ENCODE results near the gene YIF1A. TPM values are rescaled to one million over a fixed set of nuclear protein-coding genes. Genes with fewer than 3 reads are reported as not detected.
A peak's percentile ranks its signal among the peaks of the same experiment; 100 is the strongest.
"Not testable (repeated sequence)": the region's sequence is repeated elsewhere in the genome, so short reads cannot be mapped to it uniquely, and the experiment has no call there.

YIF1A gene
- total RNA-seq, 1 donor from 2014 or later = 106 TPM

DNA sequence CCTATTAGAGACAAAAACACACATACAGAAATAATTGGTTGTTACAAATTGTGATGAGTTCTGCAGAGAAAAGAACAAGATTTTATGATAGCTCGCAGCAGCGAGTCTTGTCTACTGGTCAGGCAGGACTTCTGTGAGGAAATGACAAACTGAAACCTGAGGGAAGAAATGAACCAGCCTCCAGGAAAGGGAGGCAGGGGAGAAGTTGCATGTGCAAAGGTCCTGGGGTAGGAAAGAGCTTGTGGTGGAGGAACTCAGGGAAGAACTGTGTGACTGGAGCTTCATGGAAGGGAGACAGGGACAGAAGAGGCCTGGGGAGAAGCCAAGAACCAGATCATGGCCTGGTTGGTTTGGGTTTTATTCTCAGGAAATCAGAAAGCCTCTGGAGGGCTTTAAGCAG, 29.7 kb downstream of the YIF1A start:
- no peak overlapping the region for H3K4me3 ChIP-seq (ENCODE audit: low read depth, low read length)
- TF ChIP-seq, protein P1, sequence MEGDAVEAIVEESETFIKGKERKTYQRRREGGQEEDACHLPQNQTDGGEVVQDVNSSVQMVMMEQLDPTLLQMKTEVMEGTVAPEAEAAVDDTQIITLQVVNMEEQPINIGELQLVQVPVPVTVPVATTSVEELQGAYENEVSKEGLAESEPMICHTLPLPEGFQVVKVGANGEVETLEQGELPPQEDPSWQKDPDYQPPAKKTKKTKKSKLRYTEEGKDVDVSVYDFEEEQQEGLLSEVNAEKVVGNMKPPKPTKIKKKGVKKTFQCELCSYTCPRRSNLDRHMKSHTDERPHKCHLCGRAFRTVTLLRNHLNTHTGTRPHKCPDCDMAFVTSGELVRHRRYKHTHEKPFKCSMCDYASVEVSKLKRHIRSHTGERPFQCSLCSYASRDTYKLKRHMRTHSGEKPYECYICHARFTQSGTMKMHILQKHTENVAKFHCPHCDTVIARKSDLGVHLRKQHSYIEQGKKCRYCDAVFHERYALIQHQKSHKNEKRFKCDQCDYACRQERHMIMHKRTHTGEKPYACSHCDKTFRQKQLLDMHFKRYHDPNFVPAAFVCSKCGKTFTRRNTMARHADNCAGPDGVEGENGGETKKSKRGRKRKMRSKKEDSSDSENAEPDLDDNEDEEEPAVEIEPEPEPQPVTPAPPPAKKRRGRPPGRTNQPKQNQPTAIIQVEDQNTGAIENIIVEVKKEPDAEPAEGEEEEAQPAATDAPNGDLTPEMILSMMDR (conservative IDR thresholded peaks at IDR 0.05; ENCODE audit: low read depth, low read length) = no peak
- no peak for DNase-seq (ENCODE audit: low read depth)

DNA sequence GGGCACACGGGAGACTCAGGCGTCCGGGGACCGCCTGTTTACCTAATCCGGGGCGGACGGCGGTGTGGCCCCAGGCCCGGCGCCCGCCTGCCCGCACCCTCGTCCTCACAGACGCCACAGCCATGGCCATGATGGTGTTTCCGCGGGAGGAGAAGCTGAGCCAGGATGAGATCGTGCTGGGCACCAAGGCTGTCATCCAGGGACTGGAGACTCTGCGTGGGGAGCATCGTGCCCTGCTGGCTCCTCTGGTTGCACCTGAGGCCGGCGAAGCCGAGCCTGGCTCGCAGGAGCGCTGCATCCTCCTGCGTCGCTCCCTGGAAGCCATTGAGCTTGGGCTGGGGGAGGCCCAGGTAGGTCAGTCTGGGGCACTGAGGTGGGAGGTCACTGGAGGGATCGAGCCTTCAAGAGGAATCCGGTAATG, 30.5 kb downstream of the YIF1A start:
- DNase-seq (ENCODE audit: low read depth) = no peak
- TF ChIP-seq, protein P1 (conservative IDR thresholded peaks at IDR 0.05; ENCODE audit: low read depth, low read length) = peak; percentile 3
- H3K4me3 ChIP-seq (ENCODE audit: low read depth, low read length) = peak overlapping the region; percentile 98

DNA sequence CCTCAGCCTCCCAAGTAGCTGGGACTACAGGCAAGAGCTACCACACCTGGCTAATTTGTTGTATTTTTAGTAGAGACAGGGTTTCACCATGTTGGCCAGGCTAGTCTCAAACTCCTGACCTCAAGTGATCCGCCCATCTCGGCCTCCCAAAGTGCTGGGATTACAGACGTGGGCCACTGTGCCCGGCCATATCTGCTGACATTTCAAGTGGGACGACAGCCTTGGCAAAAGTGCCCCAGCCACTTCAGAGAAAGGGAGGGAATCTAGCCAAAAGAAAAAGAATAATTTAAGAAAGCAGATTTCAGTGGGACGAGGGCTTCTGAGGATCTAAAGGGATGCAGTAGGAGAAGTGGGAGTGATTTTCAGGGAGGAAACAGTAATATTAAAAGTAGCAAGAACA, 35.9 kb downstream of the YIF1A start:
- DNase-seq (ENCODE audit: low read depth); H3K4me3 ChIP-seq (ENCODE audit: low read depth, low read length): not testable (repeated sequence)

DNA sequence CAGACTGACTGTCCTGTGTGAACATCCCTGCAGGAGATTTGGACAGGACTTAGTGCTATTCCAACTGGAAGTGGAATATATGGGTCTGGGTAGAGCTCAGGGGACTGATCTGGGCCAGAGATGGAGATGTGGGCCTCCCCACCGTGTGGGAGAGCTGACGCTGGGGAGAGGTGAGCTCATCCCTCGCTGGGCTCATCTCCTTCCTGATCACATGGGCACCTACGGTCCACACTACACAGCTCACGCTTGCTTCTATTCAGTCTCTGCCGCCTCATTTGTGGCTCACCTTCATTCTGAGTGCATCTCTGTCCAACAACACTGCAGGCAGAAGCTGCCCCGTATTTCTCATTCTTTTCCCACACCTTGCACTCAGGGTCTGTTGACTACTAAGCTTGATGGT, 37.1 kb downstream of the YIF1A start:
- no peak overlapping the region for H3K4me3 ChIP-seq (ENCODE audit: low read depth, low read length)
- no peak for DNase-seq (ENCODE audit: low read depth)
- TF ChIP-seq, protein P1 (conservative IDR thresholded peaks at IDR 0.05; ENCODE audit: low read depth, low read length) = no peak

DNA sequence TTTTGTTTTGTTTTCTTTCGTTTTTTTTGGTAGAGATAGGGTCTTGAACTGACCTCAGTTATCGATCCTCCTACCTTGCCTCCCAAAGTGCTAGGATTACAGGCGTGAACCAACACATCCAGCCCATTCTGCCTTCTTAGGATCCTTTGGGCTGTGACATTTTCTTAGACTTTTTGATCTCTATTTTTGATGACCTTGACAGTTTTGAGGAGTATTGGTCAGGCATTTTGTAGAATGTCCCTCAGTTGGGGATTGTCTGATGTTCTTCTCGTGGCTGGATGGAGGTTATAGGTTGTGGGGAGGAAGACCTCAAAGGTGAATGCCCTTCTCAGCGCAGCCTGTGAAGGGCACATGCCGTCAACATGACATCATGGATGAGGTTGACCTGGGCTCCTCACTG, 40.0 kb downstream of the YIF1A start:
- TF ChIP-seq, protein P1 (conservative IDR thresholded peaks at IDR 0.05; ENCODE audit: low read depth, low read length) = no peak
- DNase-seq (ENCODE audit: low read depth) = no peak
- no peak overlapping the region for H3K4me3 ChIP-seq (ENCODE audit: low read depth, low read length)

DNA sequence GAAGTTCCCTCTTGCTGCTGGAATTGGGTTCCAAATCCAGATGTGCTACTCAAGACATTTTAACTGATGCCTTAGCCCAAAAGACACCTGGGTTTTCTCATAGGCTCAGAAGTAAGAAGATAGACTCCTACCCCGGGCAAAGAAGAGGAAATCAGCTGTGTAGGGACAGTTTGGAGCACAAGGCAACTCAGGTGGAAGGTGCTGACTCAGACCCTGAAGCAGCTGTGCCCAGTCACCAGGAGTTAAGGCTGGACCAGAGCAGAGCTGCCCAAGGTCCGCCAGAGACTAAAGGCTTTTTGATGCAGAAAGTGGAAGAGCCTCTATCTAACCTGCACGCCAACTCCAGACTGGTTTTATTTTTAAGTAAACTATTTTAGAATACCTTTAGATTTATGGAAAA, 41.1 kb downstream of the YIF1A start:
- TF ChIP-seq, protein P1 (conservative IDR thresholded peaks at IDR 0.05; ENCODE audit: low read depth, low read length) = no peak
- no peak for DNase-seq (ENCODE audit: low read depth)
- no peak overlapping the region for H3K4me3 ChIP-seq (ENCODE audit: low read depth, low read length)

DNA sequence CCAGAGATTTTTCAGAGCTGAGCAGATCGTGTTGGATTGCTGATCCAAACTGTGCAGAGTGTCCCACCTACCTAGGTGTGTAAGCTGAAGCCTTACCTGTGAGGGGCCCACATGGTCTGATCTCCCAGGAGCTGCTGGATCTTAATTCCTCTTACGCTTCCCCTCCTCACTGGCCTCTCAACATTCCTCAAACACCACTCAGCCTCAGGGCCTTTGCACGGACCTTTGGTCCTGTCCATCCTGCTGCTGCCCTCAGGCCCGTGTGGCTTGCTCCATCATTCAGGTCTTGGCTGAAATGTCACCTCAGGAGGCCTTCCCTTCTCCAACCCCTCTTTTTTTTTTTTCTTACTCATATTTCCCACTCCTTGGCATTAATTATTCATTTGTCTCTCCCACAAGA, 41.6 kb downstream of the YIF1A start:
- no peak for DNase-seq (ENCODE audit: low read depth)
- TF ChIP-seq, protein P1 (conservative IDR thresholded peaks at IDR 0.05; ENCODE audit: low read depth, low read length) = no peak
- H3K4me3 ChIP-seq (ENCODE audit: low read depth, low read length) = no peak overlapping the region
